Activated naive CD4-positive, alpha-beta T cell treated with anti-CD3 and anti-CD28 coated beads, Interleukin-2, amount 10 ng/mL, durations not matched to agents 7 days and 5 days (primary cell): Measurements from ENCODE around the gene JAZF1.
"Not testable (repeated sequence)": the region's sequence is repeated elsewhere in the genome, so short reads cannot be mapped to it uniquely, and the experiment has no call there.

Experiments used
- CTCF ChIA-PET: fragments of 350-600 bp; sonication (Branson Sonifier 250); formaldehyde crosslinking; loops from one replicate; lab custom pipeline; 2021; ENCODE audit warnings: antibody characterized with exemption; lab: Charles Lee
- DNase-seq: peaks from one replicate; pipeline ENCODE4 v3.0.0-alpha.2; 2020
- H3K27ac Mint-ChIP-seq: one replicate; pipeline ENCODE4 v1.8.0; 2021; ENCODE audit warnings: mild to moderate bottlenecking, moderate library complexity, mixed read lengths
- H3K27me3 Mint-ChIP-seq: one replicate; pipeline ENCODE4 v1.8.0; 2021; ENCODE audit warnings: mild to moderate bottlenecking, mixed read lengths
- H3K36me3 Mint-ChIP-seq: one replicate; pipeline ENCODE4 v1.8.0; 2021; ENCODE audit warnings: mixed read lengths
- H3K4me1 Mint-ChIP-seq: one replicate; pipeline ENCODE4 v1.8.0; 2021; ENCODE audit warnings: mixed read lengths
- H3K4me3 Mint-ChIP-seq: one replicate; pipeline ENCODE4 v1.8.0; 2021; ENCODE audit warnings: mild to moderate bottlenecking, moderate library complexity, mixed read lengths
- H3K9me3 Mint-ChIP-seq: one replicate; pipeline ENCODE4 v1.8.0; 2021; ENCODE audit warnings: mixed read lengths

The JAZF1 gene

GRCh38 chr7:28024786-28025334, 155.7 kb downstream of the JAZF1 start:
- peaks cover 3% of the 10 kb centered on the region for H3K4me1 Mint-ChIP-seq
- CTCF ChIA-PET: no interaction called here
- no peaks in the 10 kb centered on the region for H3K27me3 Mint-ChIP-seq
- no peaks in the 10 kb centered on the region for H3K36me3 Mint-ChIP-seq
- H3K4me3 Mint-ChIP-seq: no peak overlapping the region
- no peaks in the 10 kb centered on the region for H3K9me3 Mint-ChIP-seq
- H3K27ac Mint-ChIP-seq: no peak overlapping the region
- no peak for DNase-seq

- Mint-ChIP-seq H3K27ac (no peak overlapping the region), H3K4me1 (peaks cover 3% of the 10 kb centered on the region), H3K27me3 (peaks cover 12% of the 10 kb centered on the region), H3K9me3 (no peaks in the 10 kb centered on the region), H3K36me3 (no peaks in the 10 kb centered on the region), H3K4me3 (no peak overlapping the region)
- CTCF ChIA-PET: interaction anchor here (0.6 to 2.9 kb wide), 28 partner anchors 8 to 824 kb away, joined by 3 to 26 read pairs (median 4); partner anchors contain the start of gene EVX1
- DNase-seq: peak; percentile 49
Measured at GRCh38 chr7:28020302-28020940, 160.2 kb downstream of the JAZF1 start.

- Mint-ChIP-seq H3K27ac (no peak overlapping the region), H3K4me1 (peaks cover 6% of the 10 kb centered on the region), H3K36me3 (no peaks in the 10 kb centered on the region), H3K9me3 (peaks cover 5% of the 10 kb centered on the region), H3K4me3 (no peak overlapping the region), H3K27me3 (peaks cover 12% of the 10 kb centered on the region)
- CTCF ChIA-PET: interaction anchor here (1.0 to 2.9 kb wide), 9 partner anchors 46 to 823 kb away, joined by 3 to 26 read pairs (median 4); no protein-coding TSS in a partner anchor
- DNase-seq: no peak
Measured at GRCh38 chr7:28018856-28019465, 161.6 kb downstream of the JAZF1 start.

GRCh38 chr7:28018446-28018845, 162.1 kb downstream of the JAZF1 start:
- Mint-ChIP-seq H3K27me3 (peaks cover 12% of the 10 kb centered on the region), H3K36me3 (peaks cover 1% of the 10 kb centered on the region), H3K4me1 (peaks cover 6% of the 10 kb centered on the region), H3K27ac (no peak overlapping the region), H3K9me3 (peaks cover 5% of the 10 kb centered on the region), H3K4me3 (no peak overlapping the region)
- no peak for DNase-seq
- CTCF ChIA-PET: no interaction called here

GRCh38 chr7:28018020-28018419, 162.6 kb downstream of the JAZF1 start:
- CTCF ChIA-PET: no interaction called here
- Mint-ChIP-seq H3K27me3 (peaks cover 12% of the 10 kb centered on the region), H3K4me3 (no peak overlapping the region), H3K9me3 (peaks cover 5% of the 10 kb centered on the region), H3K27ac (no peak overlapping the region), H3K4me1 (peaks cover 6% of the 10 kb centered on the region), H3K36me3 (peaks cover 1% of the 10 kb centered on the region)
- DNase-seq: no peak

- Mint-ChIP-seq H3K27ac (no peak overlapping the region), H3K36me3 (peaks cover 1% of the 10 kb centered on the region), H3K4me3 (no peak overlapping the region), H3K9me3 (peaks cover 5% of the 10 kb centered on the region), H3K27me3 (peaks cover 15% of the 10 kb centered on the region), H3K4me1 (peaks cover 6% of the 10 kb centered on the region)
- CTCF ChIA-PET: interaction anchor here (0.6 kb wide), 1 partner anchor 148 kb away, joined by 3 read pairs; no protein-coding TSS in a partner anchor
- DNase-seq: no peak
Measured at GRCh38 chr7:28017372-28017771, 163.2 kb downstream of the JAZF1 start.

GRCh38 chr7:28016297-28016696, 164.3 kb downstream of the JAZF1 start:
- peaks cover 1% of the 10 kb centered on the region for H3K36me3 Mint-ChIP-seq
- H3K27me3 Mint-ChIP-seq: peaks cover 15% of the 10 kb centered on the region
- no peak overlapping the region for H3K4me3 Mint-ChIP-seq
- CTCF ChIA-PET: no interaction called here
- H3K4me1 Mint-ChIP-seq: peaks cover 6% of the 10 kb centered on the region
- no peak for DNase-seq
- no peak overlapping the region for H3K27ac Mint-ChIP-seq
- peaks cover 5% of the 10 kb centered on the region for H3K9me3 Mint-ChIP-seq

GRCh38 chr7:28015169-28015568, 165.4 kb downstream of the JAZF1 start:
- Mint-ChIP-seq H3K4me3 (no peak overlapping the region), H3K36me3 (peaks cover 1% of the 10 kb centered on the region), H3K9me3 (peaks cover 5% of the 10 kb centered on the region), H3K4me1 (peaks cover 5% of the 10 kb centered on the region), H3K27me3 (peaks cover 15% of the 10 kb centered on the region), H3K27ac (no peak overlapping the region)
- no peak for DNase-seq
- CTCF ChIA-PET: no interaction called here

GRCh38 chr7:28014340-28014739, 166.3 kb downstream of the JAZF1 start:
- H3K27me3 Mint-ChIP-seq: peaks cover 14% of the 10 kb centered on the region
- H3K9me3 Mint-ChIP-seq, DNase-seq, H3K4me3 Mint-ChIP-seq, H3K4me1 Mint-ChIP-seq, CTCF ChIA-PET, H3K36me3 Mint-ChIP-seq, H3K27ac Mint-ChIP-seq: not testable (repeated sequence)

GRCh38 chr7:28013441-28013840, 167.2 kb downstream of the JAZF1 start:
- H3K9me3 Mint-ChIP-seq: peaks cover 5% of the 10 kb centered on the region
- peaks cover 3% of the 10 kb centered on the region for H3K4me1 Mint-ChIP-seq
- CTCF ChIA-PET: no interaction called here
- H3K27me3 Mint-ChIP-seq: peaks cover 8% of the 10 kb centered on the region
- H3K27ac Mint-ChIP-seq: no peak overlapping the region
- H3K4me3 Mint-ChIP-seq: no peak overlapping the region
- no peak for DNase-seq
- H3K36me3 Mint-ChIP-seq: peaks cover 1% of the 10 kb centered on the region

- Mint-ChIP-seq H3K4me3 (no peak overlapping the region), H3K27ac (no peak overlapping the region), H3K9me3 (peaks cover 5% of the 10 kb centered on the region), H3K36me3 (peaks cover 1% of the 10 kb centered on the region), H3K27me3 (peaks cover 6% of the 10 kb centered on the region), H3K4me1 (peaks cover 3% of the 10 kb centered on the region)
- CTCF ChIA-PET: interaction anchor here (0.5 kb wide), 1 partner anchor 7 kb away, joined by 3 read pairs; no protein-coding TSS in a partner anchor
- DNase-seq: no peak
Measured at GRCh38 chr7:28013019-28013418, 167.6 kb downstream of the JAZF1 start.

- CTCF ChIA-PET: interaction anchor here (1.2 kb wide), 1 partner anchor 13 kb away, joined by 3 read pairs; no protein-coding TSS in a partner anchor
- DNase-seq: no peak
- Mint-ChIP-seq H3K36me3 (peaks cover 1% of the 10 kb centered on the region), H3K27me3 (peaks cover 3% of the 10 kb centered on the region), H3K27ac (no peak overlapping the region), H3K9me3 (no peaks in the 10 kb centered on the region), H3K4me1 (no peaks in the 10 kb centered on the region), H3K4me3 (no peak overlapping the region)
Measured at GRCh38 chr7:28008911-28009310, 171.7 kb downstream of the JAZF1 start.

GRCh38 chr7:28008171-28008570, 172.4 kb downstream of the JAZF1 start:
- Mint-ChIP-seq H3K27me3 (peaks cover 3% of the 10 kb centered on the region), H3K4me1 (no peaks in the 10 kb centered on the region), H3K27ac (no peak overlapping the region), H3K9me3 (no peaks in the 10 kb centered on the region), H3K36me3 (no peaks in the 10 kb centered on the region), H3K4me3 (no peak overlapping the region)
- CTCF ChIA-PET: interaction anchor here (1.2 kb wide), 1 partner anchor 14 kb away, joined by 3 read pairs; no protein-coding TSS in a partner anchor
- DNase-seq: no peak

GRCh38 chr7:28006491-28006890, 174.1 kb downstream of the JAZF1 start:
- DNase-seq: no peak
- CTCF ChIA-PET: no interaction called here
- no peak overlapping the region for H3K27ac Mint-ChIP-seq
- no peaks in the 10 kb centered on the region for H3K27me3 Mint-ChIP-seq
- no peaks in the 10 kb centered on the region for H3K4me1 Mint-ChIP-seq
- no peak overlapping the region for H3K4me3 Mint-ChIP-seq
- H3K36me3 Mint-ChIP-seq: no peaks in the 10 kb centered on the region
- H3K9me3 Mint-ChIP-seq: no peaks in the 10 kb centered on the region
